Measurements from ENCODE around the gene CACNA1G. TPM values are rescaled to one million over a fixed set of nuclear protein-coding genes. Genes with fewer than 3 reads are reported as not detected.

Gene CACNA1G
- total RNA-seq, 2 experiments from 2014 or later: 0.05 TPM; not detected in 1

GRCh38 chr17:50562242-50563091 lies 2.0 kb downstream of the CACNA1G start:
- Mint-ChIP-seq H3K4me3 (peak overlapping the region; percentile 25), H3K4me1 (ENCODE audit: low read depth) (peaks cover 22% of the 10 kb centered on the region), H3K9me3 (no peaks in the 10 kb centered on the region), H3K36me3 (no peaks in the 10 kb centered on the region), H3K27ac (no peak overlapping the region), H3K27me3 (peaks cover 61% of the 10 kb centered on the region)
- DNase-seq: no peak
- CTCF ChIA-PET: interaction anchor here (0.6 to 1.5 kb wide), 5 partner anchors 16 to 65 kb away, joined by 3 to 4 read pairs (median 3); partner anchors contain the start of gene SPATA20
- POLR2A ChIA-PET: no interaction called here
- intact Hi-C loops (cut with micrococcal nuclease): no loop called here

- Mint-ChIP-seq H3K27me3 (peaks cover 54% of the 10 kb centered on the region), H3K4me1 (ENCODE audit: low read depth) (peaks cover 22% of the 10 kb centered on the region), H3K27ac (no peak overlapping the region), H3K4me3 (no peak overlapping the region), H3K9me3 (no peaks in the 10 kb centered on the region), H3K36me3 (no peaks in the 10 kb centered on the region)
- CTCF ChIA-PET: interaction anchor here (0.6 to 1.5 kb wide), 4 partner anchors 16 to 65 kb away, joined by 3 to 4 read pairs (median 3); partner anchors contain the start of gene SPATA20
- POLR2A ChIA-PET: no interaction called here
- intact Hi-C loops (cut with micrococcal nuclease): no loop called here
- DNase-seq: no peak
These were observed 2.6 kb downstream of the CACNA1G start for GRCh38 chr17:50563092-50563511.

DNA sequence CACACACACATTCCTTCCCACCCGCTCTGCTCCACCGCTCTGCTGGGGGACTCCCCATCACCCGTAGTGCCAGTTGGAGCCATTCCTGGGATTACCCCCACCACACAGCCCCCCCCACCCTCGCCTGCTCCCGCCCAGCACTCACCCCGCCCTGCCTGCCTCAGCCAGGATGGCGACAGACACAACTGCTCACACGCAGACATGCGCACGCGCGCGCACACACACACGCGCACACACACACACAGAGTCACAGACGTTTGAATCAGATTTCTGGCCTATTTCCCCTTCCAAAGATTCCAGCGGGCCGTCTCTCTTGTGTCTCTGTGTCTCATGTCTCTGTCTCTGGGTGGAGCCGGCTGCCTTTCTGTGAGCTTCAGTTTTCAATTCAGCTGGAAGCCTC lies 4.4 kb downstream of the CACNA1G start:
- H3K27me3 Mint-ChIP-seq: peaks cover 41% of the 10 kb centered on the region
- ChIA-PET CTCF (no interaction called here), POLR2A (no interaction called here)
- no peak for DNase-seq
- H3K4me1 Mint-ChIP-seq (ENCODE audit: low read depth): peaks cover 16% of the 10 kb centered on the region
- intact Hi-C loops (cut with micrococcal nuclease): no loop called here
- no peaks in the 10 kb centered on the region for H3K36me3 Mint-ChIP-seq
- H3K4me3 Mint-ChIP-seq: no peak overlapping the region
- no peak overlapping the region for H3K27ac Mint-ChIP-seq
- no peaks in the 10 kb centered on the region for H3K9me3 Mint-ChIP-seq

GRCh38 chr17:50565402-50566350 lies 5.2 kb downstream of the CACNA1G start:
- POLR2A ChIA-PET: no interaction called here
- H3K27me3 Mint-ChIP-seq: peaks cover 37% of the 10 kb centered on the region

DNA sequence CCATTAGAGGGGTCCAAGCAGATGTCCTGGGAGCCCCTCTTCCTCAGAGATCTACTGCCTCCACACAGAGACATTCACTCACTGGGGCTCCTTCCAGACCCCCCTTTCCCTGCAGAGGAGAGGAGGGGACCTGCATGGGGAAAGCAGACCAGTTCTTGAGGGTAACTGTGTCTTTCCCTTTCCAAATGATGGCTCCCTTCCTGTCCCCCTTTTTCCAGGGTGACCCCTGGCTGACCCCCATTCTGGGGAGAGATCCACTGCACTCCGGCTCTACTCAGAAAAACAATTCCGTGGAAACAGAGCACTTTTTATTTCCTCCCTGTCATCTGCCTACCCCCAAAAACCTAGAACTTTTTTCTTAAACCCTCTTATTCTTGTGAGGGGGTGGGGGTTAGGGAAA lies 6.4 kb downstream of the CACNA1G start:
- Mint-ChIP-seq H3K4me1 (ENCODE audit: low read depth) (peaks cover 13% of the 10 kb centered on the region), H3K27ac (no peak overlapping the region), H3K9me3 (no peaks in the 10 kb centered on the region), H3K27me3 (peaks cover 42% of the 10 kb centered on the region), H3K36me3 (no peaks in the 10 kb centered on the region), H3K4me3 (no peak overlapping the region)
- intact Hi-C loops (cut with micrococcal nuclease): no loop called here
- DNase-seq: no peak
- ChIA-PET POLR2A (no interaction called here), CTCF (interaction anchor here (1.5 kb wide), 1 partner anchor 16 kb away, joined by 4 read pairs; no protein-coding TSS in a partner anchor)

More at GRCh38 chr17:50565402-50566350, 5.2 kb downstream of the CACNA1G start:
- CTCF ChIA-PET: no interaction called here
- H3K4me3 Mint-ChIP-seq: no peak overlapping the region
- intact Hi-C loops (cut with micrococcal nuclease): no loop called here
- peaks cover 13% of the 10 kb centered on the region for H3K4me1 Mint-ChIP-seq (ENCODE audit: low read depth)
- H3K27ac Mint-ChIP-seq: no peak overlapping the region
- no peaks in the 10 kb centered on the region for H3K9me3 Mint-ChIP-seq
- no peak for DNase-seq
- H3K36me3 Mint-ChIP-seq: no peaks in the 10 kb centered on the region

DNA sequence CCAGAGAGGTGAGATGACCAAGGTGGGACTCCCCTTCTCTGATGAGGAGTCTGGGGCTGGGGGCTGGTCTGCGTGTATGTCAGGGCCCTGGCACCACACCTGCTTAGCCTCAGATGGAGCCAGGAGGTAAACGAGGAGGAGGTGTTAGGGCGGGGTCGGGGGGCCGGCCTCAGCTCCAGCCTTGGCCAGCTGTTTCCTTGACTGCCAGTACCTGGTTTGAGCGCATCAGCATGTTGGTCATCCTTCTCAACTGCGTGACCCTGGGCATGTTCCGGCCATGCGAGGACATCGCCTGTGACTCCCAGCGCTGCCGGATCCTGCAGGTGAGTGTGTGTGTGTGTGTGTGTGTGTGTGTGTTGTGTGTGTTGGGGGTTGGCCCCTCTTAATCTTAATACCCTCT lies 8.1 kb downstream of the CACNA1G start:
- Mint-ChIP-seq H3K27ac (no peak overlapping the region), H3K4me1 (ENCODE audit: low read depth) (peaks cover 8% of the 10 kb centered on the region), H3K36me3 (no peaks in the 10 kb centered on the region), H3K27me3 (peaks cover 27% of the 10 kb centered on the region), H3K4me3 (no peak overlapping the region), H3K9me3 (no peaks in the 10 kb centered on the region)
- ChIA-PET CTCF (no interaction called here), POLR2A (no interaction called here)
- intact Hi-C loops (cut with micrococcal nuclease): no loop called here
- DNase-seq: no peak

DNA sequence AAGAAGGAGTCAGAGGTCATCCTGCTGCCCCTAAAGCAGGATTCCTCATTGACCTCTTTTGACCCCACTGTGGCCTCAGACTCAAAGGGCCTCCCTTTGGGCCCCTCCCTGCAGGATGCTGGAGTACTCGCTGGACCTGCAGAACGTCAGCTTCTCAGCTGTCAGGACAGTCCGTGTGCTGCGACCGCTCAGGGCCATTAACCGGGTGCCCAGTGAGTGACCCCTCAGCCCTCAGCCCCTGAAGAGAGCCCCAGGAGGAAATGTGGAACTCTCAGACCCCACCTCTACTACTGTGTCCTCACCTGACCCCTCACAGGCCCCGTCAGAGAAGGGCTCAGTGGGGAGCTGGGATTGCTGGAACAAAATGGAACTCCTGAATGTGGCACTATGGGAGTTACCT lies 9.1 kb downstream of the CACNA1G start:
- no peak overlapping the region for H3K4me3 Mint-ChIP-seq
- ChIA-PET CTCF (no interaction called here), POLR2A (no interaction called here)

GRCh38 chr17:50570032-50570431 lies 9.5 kb downstream of the CACNA1G start:
- POLR2A ChIA-PET: no interaction called here
- Mint-ChIP-seq H3K4me1 (ENCODE audit: low read depth) (peaks cover 6% of the 10 kb centered on the region), H3K4me3 (no peak overlapping the region), H3K9me3 (no peaks in the 10 kb centered on the region), H3K27me3 (peaks cover 16% of the 10 kb centered on the region), H3K36me3 (no peaks in the 10 kb centered on the region), H3K27ac (no peak overlapping the region)
- intact Hi-C loops (cut with micrococcal nuclease): no loop called here
- DNase-seq: no peak
- CTCF ChIA-PET: no interaction called here

More for the DNA sequence above, 9.1 kb downstream of the CACNA1G start:
- DNase-seq: no peak
- no peaks in the 10 kb centered on the region for H3K9me3 Mint-ChIP-seq
- peaks cover 8% of the 10 kb centered on the region for H3K4me1 Mint-ChIP-seq (ENCODE audit: low read depth)
- H3K36me3 Mint-ChIP-seq: no peaks in the 10 kb centered on the region
- no peak overlapping the region for H3K27ac Mint-ChIP-seq
- peaks cover 20% of the 10 kb centered on the region for H3K27me3 Mint-ChIP-seq
- intact Hi-C loops (cut with micrococcal nuclease): no loop called here

GRCh38 chr17:50570528-50570927 lies 10.0 kb downstream of the CACNA1G start:
- CTCF ChIA-PET: no interaction called here
- no peaks in the 10 kb centered on the region for H3K9me3 Mint-ChIP-seq

DNA sequence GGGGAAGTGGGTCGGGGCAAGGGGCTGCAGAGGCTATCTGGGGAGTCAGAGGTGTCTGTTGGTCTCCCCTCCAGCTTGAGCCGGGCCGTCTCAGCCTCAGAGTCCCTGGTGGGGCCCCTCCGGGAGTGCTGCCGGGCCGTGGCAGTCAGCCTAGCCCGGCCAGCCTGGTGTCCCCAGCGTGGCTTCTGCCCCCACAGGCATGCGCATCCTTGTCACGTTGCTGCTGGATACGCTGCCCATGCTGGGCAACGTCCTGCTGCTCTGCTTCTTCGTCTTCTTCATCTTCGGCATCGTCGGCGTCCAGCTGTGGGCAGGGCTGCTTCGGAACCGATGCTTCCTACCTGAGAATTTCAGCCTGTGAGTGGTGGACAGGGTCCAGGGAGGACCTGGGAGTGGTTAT lies 11.2 kb downstream of the CACNA1G start:
- intact Hi-C loops (cut with micrococcal nuclease): no loop called here
- DNase-seq: no peak
- H3K4me3 Mint-ChIP-seq: no peak overlapping the region
- H3K27me3 Mint-ChIP-seq: peaks cover 4% of the 10 kb centered on the region
- no peaks in the 10 kb centered on the region for H3K4me1 Mint-ChIP-seq (ENCODE audit: low read depth)
- POLR2A ChIA-PET: no interaction called here
- no peaks in the 10 kb centered on the region for H3K9me3 Mint-ChIP-seq
- CTCF ChIA-PET: no interaction called here
- H3K36me3 Mint-ChIP-seq: no peaks in the 10 kb centered on the region
- no peak overlapping the region for H3K27ac Mint-ChIP-seq

More at GRCh38 chr17:50570528-50570927, 10.0 kb downstream of the CACNA1G start:
- no peaks in the 10 kb centered on the region for H3K36me3 Mint-ChIP-seq
- no peak overlapping the region for H3K27ac Mint-ChIP-seq
- no peak for DNase-seq
- no peak overlapping the region for H3K4me3 Mint-ChIP-seq
- H3K27me3 Mint-ChIP-seq: peaks cover 14% of the 10 kb centered on the region
- intact Hi-C loops (cut with micrococcal nuclease): no loop called here
- H3K4me1 Mint-ChIP-seq (ENCODE audit: low read depth): peaks cover 3% of the 10 kb centered on the region
- POLR2A ChIA-PET: no interaction called here

GRCh38 chr17:50572541-50572940 lies 12.0 kb downstream of the CACNA1G start:
- ChIA-PET POLR2A (no interaction called here), CTCF (interaction anchor here (1.2 kb wide), 1 partner anchor 211 kb away, joined by 3 read pairs; no protein-coding TSS in a partner anchor)
- intact Hi-C loops (cut with micrococcal nuclease): no loop called here
- DNase-seq: no peak
- Mint-ChIP-seq H3K27me3 (peaks cover 4% of the 10 kb centered on the region), H3K27ac (no peak overlapping the region), H3K9me3 (no peaks in the 10 kb centered on the region), H3K4me3 (no peak overlapping the region), H3K36me3 (no peaks in the 10 kb centered on the region), H3K4me1 (ENCODE audit: low read depth) (no peaks in the 10 kb centered on the region)

GRCh38 chr17:50573866-50574611 lies 13.5 kb downstream of the CACNA1G start:
- DNase-seq: no peak
- Mint-ChIP-seq H3K9me3 (no peaks in the 10 kb centered on the region), H3K27me3 (peaks cover 11% of the 10 kb centered on the region), H3K27ac (no peak overlapping the region), H3K36me3 (no peaks in the 10 kb centered on the region), H3K4me3 (no peak overlapping the region), H3K4me1 (ENCODE audit: low read depth) (no peaks in the 10 kb centered on the region)
- ChIA-PET POLR2A (no interaction called here), CTCF (interaction anchor here (1.2 kb wide), 1 partner anchor 209 kb away, joined by 3 read pairs; no protein-coding TSS in a partner anchor)
- intact Hi-C loops (cut with micrococcal nuclease): no loop called here

All from activated CD4-positive, alpha-beta memory T cell treated with anti-CD3 and anti-CD28 coated beads for 36 hours (primary cell).